ENCODE measurements around the gene ST6GALNAC4. TPM values are rescaled to one million over a fixed set of nuclear protein-coding genes. Genes with fewer than 3 reads are reported as not detected.

Gene ST6GALNAC4
- total and polyA plus RNA-seq, 10 of the 15 experiments (the other 5 are each of a cell fraction or from before 2014, with no cell fraction given): 4.2 to 63.2 (median 35.2) TPM

GRCh38 chr9:127903557-127904475 is 13.0 kb downstream of the ST6GALNAC4 start (continued):
- TF ChIP-seq BCL3 (IDR thresholded peaks at IDR 0.05; ENCODE audit: borderline replicate concordance, insufficient read depth, low read depth, low read length, poor library complexity, severe bottlenecking) (peak; percentile 29), NKRF (conservative IDR thresholded peaks at IDR 0.05) (no peak), NFIC (IDR thresholded peaks at IDR 0.05; ENCODE audit: low read depth, low read length) (no peak), GABPA (IDR thresholded peaks at IDR 0.05; ENCODE audit: low read depth) (no peak), ZNF217 (IDR thresholded peaks at IDR 0.05) (no peak), STAT1 (conservative IDR thresholded peaks at IDR 0.05) (no peak), GATAD2B (conservative IDR thresholded peaks at IDR 0.05; ENCODE audit: low read depth) (0 out of 2 replicates have a peak, but pooled peaks have one; percentile 22), BRCA1 (IDR thresholded peaks at IDR 0.05; ENCODE audit: low read depth, low read length) (no peak), LARP7 (IDR thresholded peaks at IDR 0.05) (peak; percentile 55; the same call in 1 of the 2 replicates), POLR2AphosphoS2 (IDR thresholded peaks at IDR 0.05; ENCODE audit: low read depth, low read length) (0 out of 2 replicates have a peak, but pooled peaks have one; percentile 22), NFYB (IDR thresholded peaks at IDR 0.05; ENCODE audit: insufficient read depth, low read depth, low read length) (no peak), JUNB (IDR thresholded peaks at IDR 0.05) (no peak), CHD1 (IDR thresholded peaks at IDR 0.05; ENCODE audit: low read depth, low read length) (no peak), CBFB (IDR thresholded peaks at IDR 0.05; ENCODE audit: low read depth) (no peak), ZNF207 (IDR thresholded peaks at IDR 0.05; ENCODE audit: borderline replicate concordance) (no peak), MXI1 (IDR thresholded peaks at IDR 0.05; ENCODE audit: low read depth, low read length) (0 out of 2 replicates have a peak, but pooled peaks have one; percentile 33), TBL1XR1 (IDR thresholded peaks at IDR 0.05; ENCODE audit: low read depth, low read length) (no peak), SMARCA5 (IDR thresholded peaks at IDR 0.05) (no peak), PAX5 (IDR thresholded peaks at IDR 0.05; ENCODE audit: borderline replicate concordance, low read depth, low read length) (0 out of 2 replicates have a peak, but pooled peaks have one; percentile 10), IKZF2 (IDR thresholded peaks at IDR 0.05) (0 out of 4 replicates have a peak, but pooled peaks of 1 of the 2 experiments have one; percentile 11), CBX5 (IDR thresholded peaks at IDR 0.05; ENCODE audit: low read depth) (no peak), SIX5 (IDR thresholded peaks at IDR 0.05; ENCODE audit: low read depth, low read length, severe bottlenecking) (no peak), CHD2 (IDR thresholded peaks at IDR 0.05; ENCODE audit: borderline replicate concordance, low read depth, low read length) (peak; percentile 67; the same call in 1 of the 2 replicates), RB1 (IDR thresholded peaks at IDR 0.05; ENCODE audit: borderline replicate concordance) (no peak), NR2C1 (IDR thresholded peaks at IDR 0.05) (no peak; the same call in 1 of the 2 replicates)
- TF ChIP-seq, protein P1, sequence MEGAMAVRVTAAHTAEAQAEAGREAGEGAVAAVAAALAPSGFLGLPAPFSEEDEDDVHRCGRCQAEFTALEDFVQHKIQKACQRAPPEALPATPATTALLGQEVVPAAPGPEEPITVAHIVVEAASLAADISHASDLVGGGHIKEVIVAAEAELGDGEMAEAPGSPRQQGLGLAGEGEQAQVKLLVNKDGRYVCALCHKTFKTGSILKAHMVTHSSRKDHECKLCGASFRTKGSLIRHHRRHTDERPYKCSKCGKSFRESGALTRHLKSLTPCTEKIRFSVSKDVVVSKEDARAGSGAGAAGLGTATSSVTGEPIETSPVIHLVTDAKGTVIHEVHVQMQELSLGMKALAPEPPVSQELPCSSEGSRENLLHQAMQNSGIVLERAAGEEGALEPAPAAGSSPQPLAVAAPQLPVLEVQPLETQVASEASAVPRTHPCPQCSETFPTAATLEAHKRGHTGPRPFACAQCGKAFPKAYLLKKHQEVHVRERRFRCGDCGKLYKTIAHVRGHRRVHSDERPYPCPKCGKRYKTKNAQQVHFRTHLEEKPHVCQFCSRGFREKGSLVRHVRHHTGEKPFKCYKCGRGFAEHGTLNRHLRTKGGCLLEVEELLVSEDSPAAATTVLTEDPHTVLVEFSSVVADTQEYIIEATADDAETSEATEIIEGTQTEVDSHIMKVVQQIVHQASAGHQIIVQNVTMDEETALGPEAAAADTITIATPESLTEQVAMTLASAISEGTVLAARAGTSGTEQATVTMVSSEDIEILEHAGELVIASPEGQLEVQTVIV (IDR thresholded peaks at IDR 0.05; ENCODE audit: borderline replicate concordance, partially characterized antibody): no peak
